Activated naive CD4-positive, alpha-beta T cell treated with Interleukin-2 at 50 U/mL for 16 hours (primary cell): ENCODE measurements around the gene PHC1.
"Not testable (repeated sequence)": the region's sequence is repeated elsewhere in the genome, so short reads cannot be mapped to it uniquely, and the experiment has no call there.

Experiments
- DNase-seq: peaks from one replicate; pipeline ENCODE4 v3.0.0-alpha.2; 2020

PHC1 gene

GRCh38 chr12:8911606-8912268, 2.6 kb upstream of the PHC1 start:
- no peak for DNase-seq

GRCh38 chr12:8912914-8913313, 1.4 kb upstream of the PHC1 start:
- DNase-seq = peak; percentile 9

DNA sequence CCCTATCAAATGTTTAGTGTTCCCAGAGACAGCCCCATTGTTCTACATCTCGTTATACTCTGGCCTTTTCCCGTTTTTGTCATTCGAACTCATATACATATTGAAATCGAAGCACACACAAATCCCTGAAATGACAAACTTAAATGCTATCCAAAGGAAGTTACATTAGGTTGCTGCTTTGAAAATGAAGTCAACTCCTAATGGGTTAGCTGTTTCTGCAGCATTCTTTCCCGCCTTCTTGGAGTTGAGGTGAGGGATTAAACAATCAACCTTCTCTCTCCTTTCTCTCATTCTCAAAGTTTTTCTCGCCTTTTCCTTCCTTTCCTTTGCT, 642 bp upstream of the PHC1 start:
- DNase-seq = no peak

GRCh38 chr12:8914716-8915526, 612 bp downstream of the PHC1 start:
- DNase-seq = peak; percentile 63

- DNase-seq = no peak
Observed at GRCh38 chr12:8916154-8916553, 1.8 kb downstream of the PHC1 start.

- DNase-seq = no peak
Observed at GRCh38 chr12:8917031-8917430, 2.7 kb downstream of the PHC1 start.

GRCh38 chr12:8917751-8918150, 3.4 kb downstream of the PHC1 start:
- DNase-seq = no peak

- not testable (repeated sequence) for DNase-seq
Observed at GRCh38 chr12:8919643-8920042, 5.3 kb downstream of the PHC1 start.

DNA sequence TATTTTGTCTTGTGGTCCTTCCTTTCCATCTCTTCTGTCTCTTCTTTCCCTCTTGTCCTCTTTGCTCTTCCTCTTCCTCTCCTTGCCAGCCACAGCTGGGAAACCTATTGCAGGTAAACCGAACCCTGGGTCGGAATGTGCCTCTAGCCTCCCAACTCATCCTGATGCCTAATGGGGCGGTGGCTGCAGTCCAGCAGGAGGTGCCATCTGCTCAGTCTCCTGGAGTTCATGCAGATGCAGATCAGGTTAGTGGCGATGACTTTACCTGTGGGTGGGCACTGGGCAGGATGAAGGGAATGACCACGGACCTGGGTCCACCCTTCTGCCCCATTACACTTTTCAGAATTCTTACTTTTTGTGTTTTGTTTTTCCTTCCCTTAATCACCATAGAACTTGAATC, 8.2 kb downstream of the PHC1 start:
- no peak for DNase-seq

DNA sequence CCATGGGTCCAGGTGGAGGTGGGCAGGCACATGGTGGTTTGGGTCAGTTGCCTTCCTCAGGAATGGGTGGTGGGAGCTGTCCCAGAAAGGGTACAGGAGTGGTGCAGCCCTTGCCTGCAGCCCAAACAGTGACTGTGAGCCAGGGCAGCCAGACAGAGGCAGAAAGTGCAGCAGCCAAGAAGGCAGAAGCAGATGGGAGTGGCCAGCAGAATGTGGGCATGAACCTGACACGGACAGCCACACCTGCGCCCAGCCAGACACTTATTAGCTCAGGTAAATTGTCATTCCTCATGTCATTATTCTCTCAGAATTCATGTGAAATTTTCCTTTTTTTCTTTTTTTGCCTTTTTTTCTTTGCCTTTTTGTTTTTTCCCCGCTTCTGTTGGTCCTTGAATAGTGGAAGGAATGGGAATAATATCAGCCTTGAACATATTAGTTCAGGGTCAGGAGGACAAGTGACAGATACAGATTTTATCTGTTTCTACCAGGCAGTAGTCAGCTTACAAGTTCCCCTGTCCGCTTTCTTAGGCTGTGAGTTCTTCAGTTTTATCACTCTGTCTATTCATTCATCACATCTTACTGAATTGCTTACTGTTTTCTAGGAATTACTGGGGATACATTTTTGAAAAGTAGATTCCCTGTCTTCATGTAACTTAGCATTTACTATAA, 16.5 kb downstream of the PHC1 start:
- not testable (repeated sequence) for DNase-seq

DNA sequence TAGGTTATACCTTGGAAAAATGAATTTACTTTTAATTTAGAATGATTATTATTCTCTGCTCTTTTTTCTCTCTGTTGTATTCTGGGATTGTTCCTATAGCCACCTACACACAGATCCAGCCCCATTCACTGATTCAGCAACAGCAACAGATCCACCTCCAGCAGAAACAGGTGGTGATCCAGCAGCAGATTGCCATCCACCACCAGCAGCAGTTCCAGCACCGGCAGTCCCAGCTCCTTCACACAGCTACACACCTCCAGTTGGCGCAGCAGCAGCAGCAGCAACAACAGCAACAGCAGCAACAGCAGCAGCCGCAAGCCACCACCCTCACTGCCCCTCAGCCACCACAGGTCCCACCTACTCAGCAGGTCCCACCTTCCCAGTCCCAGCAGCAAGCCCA, 18.2 kb downstream of the PHC1 start:
- DNase-seq = not testable (repeated sequence)

DNA sequence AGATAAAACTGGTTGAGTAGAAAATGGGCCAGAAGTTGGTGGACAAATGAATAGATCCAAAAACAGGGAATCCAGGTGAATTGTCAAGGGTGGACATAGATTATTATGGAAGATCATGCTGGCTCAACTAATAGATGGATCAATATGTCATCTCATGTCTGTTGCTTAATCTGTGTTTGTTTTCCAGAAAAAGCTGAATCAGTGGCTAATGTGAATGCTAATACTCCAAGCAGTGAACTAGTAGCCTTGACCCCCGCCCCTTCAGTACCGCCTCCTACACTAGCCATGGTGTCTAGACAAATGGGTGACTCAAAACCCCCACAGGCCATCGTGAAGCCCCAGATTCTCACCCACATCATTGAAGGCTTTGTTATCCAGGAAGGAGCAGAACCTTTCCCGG, 19.8 kb downstream of the PHC1 start:
- DNase-seq = not testable (repeated sequence)

- no peak for DNase-seq
Observed at GRCh38 chr12:8936735-8937134, 22.4 kb downstream of the PHC1 start.

GRCh38 chr12:8937842-8938442, 23.6 kb downstream of the PHC1 start:
- DNase-seq = not testable (repeated sequence)

DNA sequence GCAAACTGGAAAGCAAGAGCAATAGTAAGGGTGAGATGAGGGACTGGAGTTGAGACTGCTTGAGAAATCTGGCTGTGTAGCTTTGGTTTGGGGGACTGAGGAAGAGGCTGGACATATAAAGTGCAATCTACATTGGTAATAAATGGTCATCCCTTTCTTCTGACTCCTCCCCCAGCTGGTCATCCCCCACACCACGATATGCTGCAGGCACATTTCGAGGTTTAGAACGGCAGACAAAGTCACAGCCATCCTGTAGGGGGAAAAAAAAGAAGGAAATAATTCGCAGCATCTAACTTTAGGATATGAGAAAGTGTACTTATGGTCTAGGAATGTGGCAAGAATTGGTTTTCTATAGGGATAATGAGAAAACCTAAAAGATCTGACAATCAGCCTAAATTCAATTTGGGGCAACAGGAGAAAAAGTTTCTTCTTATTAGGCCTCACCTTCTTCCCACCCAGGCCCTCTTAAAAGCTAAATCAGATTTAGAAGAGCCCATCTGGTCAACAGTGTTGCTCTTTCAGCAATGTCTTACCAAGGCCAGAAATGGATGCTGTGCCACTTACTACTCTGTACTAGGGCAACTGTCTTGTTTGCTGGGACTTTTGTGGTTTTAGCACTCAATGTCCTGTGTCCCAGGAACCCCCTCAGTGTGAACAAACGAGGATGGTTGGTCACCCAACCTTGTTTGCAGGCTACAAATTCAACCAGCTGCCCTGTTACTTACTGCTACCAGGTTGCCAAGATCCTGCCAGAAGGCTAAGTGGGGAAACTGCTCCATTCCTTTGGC, 27.6 kb downstream of the PHC1 start:
- DNase-seq = no peak

DNA sequence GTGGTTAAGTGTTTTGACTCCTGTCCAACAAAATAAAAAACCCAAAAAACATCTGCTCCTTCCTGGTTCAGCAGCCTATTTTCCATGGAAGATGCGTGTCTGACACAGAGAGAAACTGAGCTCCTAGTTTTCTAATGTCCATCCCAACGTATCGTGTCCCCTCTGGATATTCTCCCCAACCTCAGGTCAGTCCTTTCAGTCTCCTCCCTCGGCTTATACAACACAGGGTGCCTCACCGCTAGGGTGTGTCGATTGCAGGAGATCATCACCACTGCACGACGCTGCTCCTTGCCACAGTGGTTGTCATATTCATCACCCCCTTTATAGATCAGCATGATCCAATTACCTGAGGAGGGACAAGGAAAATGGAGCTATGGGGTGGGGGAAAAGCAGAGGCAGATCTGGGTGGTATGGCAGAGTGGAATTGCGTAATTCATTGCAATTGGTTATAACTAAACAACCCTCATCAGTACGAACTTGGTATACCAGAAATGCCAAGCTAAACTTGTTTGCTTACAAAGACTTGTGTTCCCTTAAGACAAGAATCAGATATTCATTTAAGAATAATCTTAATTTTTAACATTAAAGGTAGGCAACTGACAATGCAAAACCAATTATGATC, 29.4 kb downstream of the PHC1 start:
- DNase-seq = no peak

DNA sequence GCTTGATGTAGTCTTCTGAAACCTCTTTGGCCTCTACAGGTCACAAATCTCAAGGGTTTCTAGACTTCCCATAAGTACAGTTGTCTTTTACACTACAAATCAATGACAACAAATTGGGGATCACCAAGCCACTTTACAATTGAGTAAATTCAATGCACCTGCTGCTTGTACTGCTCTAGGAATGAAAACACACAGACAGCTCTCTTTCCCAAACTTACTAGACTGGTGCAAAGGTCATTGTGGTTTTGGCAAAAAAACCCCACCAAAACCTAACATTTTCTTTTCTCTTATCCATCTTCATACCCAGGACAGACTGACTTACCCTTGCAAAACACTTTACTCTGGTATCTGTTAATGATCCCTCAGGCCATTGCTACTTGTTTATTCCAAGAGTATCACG, 32.4 kb downstream of the PHC1 start:
- DNase-seq = no peak

DNA sequence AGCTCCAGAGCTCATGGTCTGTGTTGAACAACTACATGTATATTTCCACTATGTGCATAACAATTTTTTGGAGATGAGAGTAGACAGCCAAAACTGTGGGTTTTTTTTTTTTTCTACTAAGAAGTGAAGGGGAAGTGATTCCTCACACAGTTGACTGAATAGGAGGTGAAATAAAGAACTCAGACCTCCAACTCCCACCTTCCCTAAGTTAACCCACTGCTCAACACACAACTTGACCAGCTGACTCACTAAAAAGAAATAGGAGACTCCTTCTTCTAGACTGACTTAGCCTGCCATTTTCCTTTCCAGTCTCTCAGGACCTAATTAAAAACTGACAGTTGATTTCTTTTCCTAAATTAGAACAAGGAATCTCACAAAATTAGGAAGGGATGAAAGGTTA, 33.4 kb downstream of the PHC1 start:
- DNase-seq = no peak

DNA sequence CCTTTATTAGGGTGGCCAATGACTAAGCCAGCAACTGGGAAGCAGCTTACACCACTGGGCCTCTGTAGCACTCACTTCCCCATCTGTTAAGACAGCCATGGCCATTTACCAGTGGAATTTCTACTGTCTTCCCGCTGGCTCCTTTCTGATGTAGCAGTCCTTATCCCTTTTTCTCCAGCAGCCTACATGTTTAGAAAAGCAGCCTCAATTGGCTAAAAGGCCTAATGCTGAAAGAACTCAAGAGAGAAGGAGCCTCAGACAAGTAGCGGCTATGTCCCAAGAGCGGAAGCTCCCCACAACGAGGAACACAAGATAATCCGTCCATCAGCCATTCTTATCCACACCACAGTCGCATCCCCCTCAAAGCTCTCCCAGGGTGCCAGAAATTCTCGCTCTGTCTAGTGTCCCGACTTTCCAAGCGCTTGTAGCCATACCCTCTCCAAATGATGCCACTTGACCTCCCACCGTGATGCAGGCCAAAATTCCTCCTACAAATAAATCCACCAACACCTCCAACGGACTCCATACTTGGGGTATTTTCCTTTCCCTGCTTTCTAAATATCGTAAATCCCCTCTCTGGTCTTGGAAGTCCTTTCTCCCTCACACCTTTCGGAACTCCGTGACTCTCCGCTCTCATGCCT, 34.5 kb downstream of the PHC1 start:
- DNase-seq = no peak

- peak; percentile 92 for DNase-seq
Observed at GRCh38 chr12:8949342-8950220, 35.3 kb downstream of the PHC1 start, which contains the start of gene M6PR. TSS of gene M6PR (minus strand) at chr12:8949645. CDS start at chr12:8946404, 3,241 bp downstream.

DNA sequence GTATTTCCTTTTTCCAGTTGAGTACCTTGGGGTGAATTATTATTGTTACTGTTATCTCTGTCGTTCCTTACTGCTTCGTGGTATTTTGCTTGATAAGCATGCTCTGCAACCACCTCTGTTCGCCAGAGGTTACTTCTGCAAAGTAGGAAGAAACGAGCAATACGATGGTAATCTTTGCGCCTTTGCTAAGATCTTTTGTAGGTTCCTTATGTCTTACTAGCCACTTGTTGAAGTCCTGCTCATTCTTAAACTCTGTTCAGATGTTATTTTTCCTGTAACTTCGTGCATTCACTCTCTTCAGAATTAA, 35.9 kb downstream of the PHC1 start:
- no peak for DNase-seq
